NOMO-1 treated with DMSO at 0.1 percent for 48 hours (cell line): Measurements from ENCODE around the gene CACNA2D2.

ENCODE experiments used
- DNase-seq: peaks from one replicate; lab custom pipeline; 2025; ENCODE audit not compliant: unreplicated experiment; lab: John Stamatoyannopoulos, UW

Gene CACNA2D2

GRCh38 chr3:50334339-50335075 lies 168.9 kb downstream of the CACNA2D2 start:
- no peak for DNase-seq

- no peak for DNase-seq
These were observed 169.6 kb downstream of the CACNA2D2 start for GRCh38 chr3:50333744-50334328.

- no peak for DNase-seq
These were observed 172.0 kb downstream of the CACNA2D2 start for GRCh38 chr3:50331364-50331907.

GRCh38 chr3:50330330-50330729 lies 173.1 kb downstream of the CACNA2D2 start:
- DNase-seq: no peak

- DNase-seq: peak; percentile 97
These were observed 175.3 kb downstream of the CACNA2D2 start, which contains the start of gene TUSC2 for GRCh38 chr3:50327943-50328691. Gene TUSC2, minus strand, starts transcription at chr3:50328223. Its CDS starts 124 bp downstream, at chr3:50328099.

- no peak for DNase-seq
These were observed 176.3 kb downstream of the CACNA2D2 start for GRCh38 chr3:50327129-50327528.

DNA sequence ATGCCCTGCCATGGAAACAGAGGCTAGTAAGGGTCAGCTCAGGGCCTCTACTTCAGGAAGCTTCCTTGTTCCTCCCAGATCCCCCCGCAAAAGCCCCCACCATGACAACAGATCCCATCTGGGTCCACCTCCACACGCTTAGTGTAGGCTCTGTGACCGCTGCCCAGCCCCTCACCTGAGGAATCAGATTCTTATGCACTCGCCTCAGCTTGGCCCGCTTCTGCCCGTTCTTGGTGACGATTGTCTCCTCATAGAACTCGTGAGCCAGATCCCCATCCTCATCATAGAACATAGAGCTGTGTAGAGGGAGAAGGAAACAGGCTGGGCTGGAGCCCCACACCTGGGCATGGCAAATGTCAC lies 177.3 kb downstream of the CACNA2D2 start:
- no peak for DNase-seq

GRCh38 chr3:50325497-50326181 lies 177.8 kb downstream of the CACNA2D2 start:
- no peak for DNase-seq

GRCh38 chr3:50325113-50325480 lies 178.3 kb downstream of the CACNA2D2 start:
- no peak for DNase-seq

GRCh38 chr3:50324351-50325112 lies 178.9 kb downstream of the CACNA2D2 start:
- DNase-seq: peak; percentile 35

DNA sequence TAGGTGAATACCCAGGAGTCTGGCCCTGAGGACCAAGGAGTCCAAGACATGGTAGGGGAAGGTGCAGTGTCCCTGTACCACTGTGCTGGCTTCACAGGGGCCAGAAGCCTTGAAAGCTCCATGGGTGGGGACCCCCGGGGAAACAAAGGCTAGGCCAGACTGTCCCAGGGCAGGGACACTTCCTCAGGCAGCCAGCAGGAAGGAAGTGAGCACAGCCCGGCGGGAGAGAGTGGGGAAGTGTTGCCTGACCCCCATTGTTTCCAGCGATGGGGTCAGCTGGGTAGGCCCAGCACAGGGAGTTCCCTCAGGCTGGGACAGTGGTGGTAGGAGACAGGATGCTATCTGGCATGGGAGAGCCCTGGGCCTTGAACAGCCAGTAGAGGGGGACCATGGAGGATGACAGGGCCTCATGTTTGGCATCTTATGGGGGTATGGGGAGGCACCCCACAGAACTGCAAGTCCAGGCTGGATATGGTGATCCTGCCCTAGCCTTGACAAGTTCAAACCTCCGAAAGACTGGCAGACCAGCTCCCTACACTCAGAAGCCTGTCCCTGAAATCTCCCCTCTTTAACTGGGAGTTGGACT lies 179.7 kb downstream of the CACNA2D2 start:
- no peak for DNase-seq

GRCh38 chr3:50323092-50323600 lies 180.3 kb downstream of the CACNA2D2 start:
- no peak for DNase-seq

- no peak for DNase-seq
These were observed 180.9 kb downstream of the CACNA2D2 start, which contains the start of gene HYAL2 for GRCh38 chr3:50322386-50323091. Gene HYAL2, minus strand, starts transcription at chr3:50322745. Its CDS starts 2,256 bp downstream, at chr3:50320489.

DNA sequence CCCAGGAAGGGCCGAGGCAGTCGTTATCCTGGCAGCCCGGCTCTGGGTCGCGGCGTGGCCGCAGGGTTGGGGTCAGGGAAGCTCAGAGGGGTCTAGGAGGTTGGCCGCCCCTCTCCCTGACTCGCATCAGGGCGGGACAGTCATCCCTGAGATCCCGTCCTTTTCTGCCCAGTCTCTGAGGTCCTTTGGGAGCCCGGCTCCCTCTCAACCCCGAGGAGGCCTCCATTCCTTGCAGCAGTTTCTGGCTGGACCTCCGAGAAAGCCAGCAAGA lies 181.4 kb downstream of the CACNA2D2 start:
- no peak for DNase-seq

DNA sequence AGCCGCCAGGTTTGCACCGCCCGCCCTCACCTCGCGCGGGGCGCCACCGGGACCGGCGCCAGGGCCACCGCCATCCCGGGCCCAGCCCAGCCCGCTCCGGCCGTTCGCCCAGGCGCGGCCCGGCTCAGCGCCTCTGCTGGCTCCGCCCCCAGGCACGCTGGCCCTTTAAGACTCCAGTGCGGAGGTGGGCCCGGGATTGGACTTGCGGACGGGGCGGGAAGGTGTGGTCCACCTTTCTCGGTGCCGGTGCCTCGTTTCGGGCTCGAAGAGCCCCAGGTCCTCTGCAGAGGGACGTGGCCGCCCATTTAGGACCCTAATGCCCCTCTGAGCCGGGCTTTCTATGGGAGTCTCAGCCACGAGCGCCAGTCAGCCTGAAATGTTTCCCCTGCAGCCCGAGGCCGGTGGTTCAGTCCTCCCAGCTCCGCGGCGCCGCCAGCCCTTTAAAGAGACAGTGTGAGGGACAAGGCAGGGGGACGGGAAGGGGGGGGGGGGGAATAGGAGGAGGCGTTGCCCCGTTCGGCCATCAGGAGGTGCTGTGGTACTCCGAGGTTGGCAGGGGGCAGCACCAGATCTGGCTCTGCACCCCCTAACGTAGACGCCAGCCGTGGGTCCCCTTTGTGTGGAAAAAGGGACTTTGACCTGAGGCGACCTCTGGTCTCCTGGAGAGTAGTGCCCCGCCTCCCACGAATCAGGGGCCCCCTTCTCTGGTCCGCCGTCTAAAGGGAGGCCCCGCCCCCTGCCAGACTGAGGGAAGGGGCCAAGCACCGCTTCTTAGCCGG lies 181.9 kb downstream of the CACNA2D2 start:
- DNase-seq: peak; percentile 85

DNA sequence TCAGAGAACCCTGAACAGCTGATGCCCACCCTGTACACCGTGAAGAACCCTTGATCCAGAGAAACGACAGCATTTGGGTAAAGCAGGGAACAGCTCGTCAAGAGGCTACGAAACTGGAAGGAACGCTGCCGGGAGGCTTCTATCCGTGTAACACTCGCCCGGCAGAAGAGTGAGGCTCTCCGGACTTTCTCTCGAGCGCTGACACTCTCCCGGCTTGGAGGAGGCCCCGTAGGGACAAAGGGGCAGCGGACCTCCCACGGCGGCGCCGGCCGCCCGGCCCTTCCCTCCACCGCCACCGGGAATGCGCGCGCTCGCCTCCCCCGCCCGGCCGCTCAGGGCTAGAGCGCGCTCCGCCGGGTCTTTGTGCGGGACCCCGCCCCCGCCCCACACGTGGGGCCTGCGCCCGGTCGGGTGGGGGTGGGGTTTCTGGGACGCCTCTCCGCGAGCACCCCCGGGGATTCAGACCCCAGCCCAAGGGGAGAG lies 182.5 kb downstream of the CACNA2D2 start:
- peak; percentile 28 for DNase-seq

GRCh38 chr3:50319894-50320625 lies 183.4 kb downstream of the CACNA2D2 start:
- no peak for DNase-seq
